Limb (tissue), 2 donors: ENCODE data around the gene LRRC8B.
"Not testable (repeated sequence)": the region's sequence is repeated elsewhere in the genome, so short reads cannot be mapped to it uniquely, and the experiment has no call there.

ENCODE experiments used
- DNase-seq, 2 donors: peaks; one replicate each; pipeline ENCODE4 v3.0.0-alpha.2; 2016; ENCODE audit errors: extremely low spot score in 2 of 2

Gene LRRC8B

GRCh38 chr1:89581859-89582258, 57.2 kb downstream of the LRRC8B start:
- DNase-seq: no peak

- DNase-seq: no peak
Observed at GRCh38 chr1:89582571-89582970, 57.9 kb downstream of the LRRC8B start.

- no peak for DNase-seq
Observed at GRCh38 chr1:89584211-89584610, 59.6 kb downstream of the LRRC8B start.

- DNase-seq: no peak
Observed at GRCh38 chr1:89584781-89585180, 60.2 kb downstream of the LRRC8B start.

GRCh38 chr1:89587729-89588161, 63.1 kb downstream of the LRRC8B start:
- no peak for DNase-seq

- DNase-seq: no peak
Observed at GRCh38 chr1:89588480-89588879, 63.9 kb downstream of the LRRC8B start.

- DNase-seq: no peak
Observed at GRCh38 chr1:89589515-89589914, 64.9 kb downstream of the LRRC8B start.

- no peak for DNase-seq
Observed at GRCh38 chr1:89590341-89591080, 65.9 kb downstream of the LRRC8B start.

- DNase-seq: not testable (repeated sequence)
Observed at GRCh38 chr1:89592861-89593302, 68.3 kb downstream of the LRRC8B start.

- DNase-seq: no peak
Observed at GRCh38 chr1:89594096-89594740, 69.6 kb downstream of the LRRC8B start.

GRCh38 chr1:89596698-89597097, 72.1 kb downstream of the LRRC8B start:
- no peak for DNase-seq

GRCh38 chr1:89598450-89599331, 74.1 kb downstream of the LRRC8B start:
- DNase-seq: peak in 1 of 2 donors; percentile 54

- no peak for DNase-seq
Observed at GRCh38 chr1:89599332-89599630, 74.7 kb downstream of the LRRC8B start.

- no peak for DNase-seq
Observed at GRCh38 chr1:89600451-89601224, 76.0 kb downstream of the LRRC8B start.

GRCh38 chr1:89602871-89603404, 78.3 kb downstream of the LRRC8B start:
- DNase-seq: no peak

GRCh38 chr1:89603651-89604413, 79.2 kb downstream of the LRRC8B start:
- no peak for DNase-seq

GRCh38 chr1:89604414-89604735, 79.7 kb downstream of the LRRC8B start:
- no peak for DNase-seq

GRCh38 chr1:89605692-89606091, 81.1 kb downstream of the LRRC8B start:
- no peak for DNase-seq

- no peak for DNase-seq
Observed at GRCh38 chr1:89606227-89606980, 81.8 kb downstream of the LRRC8B start.

GRCh38 chr1:89607156-89607555, 82.5 kb downstream of the LRRC8B start:
- no peak for DNase-seq
